Measurements from ENCODE around the gene RPLP2.

The RPLP2 gene

DNA sequence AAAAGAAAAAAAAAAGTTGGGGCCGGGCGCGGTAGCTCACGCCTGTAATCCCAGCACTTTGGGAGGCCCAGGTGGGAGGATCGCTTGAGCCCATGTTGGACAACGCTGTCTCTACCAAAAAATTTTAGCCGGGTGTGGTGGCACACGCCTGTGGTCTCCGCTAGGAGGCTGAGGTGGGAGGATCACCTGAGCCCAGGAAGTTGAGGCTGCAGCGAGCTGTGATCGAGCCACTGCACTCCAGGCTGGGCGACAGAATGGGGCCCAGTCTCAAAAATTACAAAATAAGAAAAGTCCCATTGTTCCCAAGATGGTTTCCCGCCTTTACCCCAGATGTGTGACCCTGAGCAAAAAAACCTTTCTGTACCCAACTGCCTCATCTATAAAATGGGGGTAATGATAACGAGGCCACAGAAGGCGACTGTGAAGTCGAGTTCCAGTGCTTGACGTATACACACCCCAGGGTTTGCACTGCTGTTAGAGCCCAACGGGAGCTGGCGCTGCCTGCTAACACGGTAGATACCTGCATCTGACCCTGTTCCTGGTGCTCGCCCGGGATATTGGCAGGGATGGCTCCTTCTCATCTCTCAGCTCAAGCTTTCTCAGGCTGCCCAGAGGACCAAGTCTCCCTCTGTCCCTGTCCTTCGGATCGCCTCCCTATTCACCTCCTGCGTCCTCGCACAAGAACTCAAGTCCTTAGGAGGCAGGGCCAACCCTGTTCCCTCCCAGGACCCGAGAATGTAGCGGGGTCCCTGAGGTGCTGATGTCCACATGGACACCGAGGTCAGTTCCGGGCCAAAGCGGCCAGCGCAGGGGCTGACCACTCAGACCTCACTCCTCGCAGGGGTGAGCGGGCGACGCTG, 1.1 kb upstream of the RPLP2 start:
- DNase-seq = no peak

DNA sequence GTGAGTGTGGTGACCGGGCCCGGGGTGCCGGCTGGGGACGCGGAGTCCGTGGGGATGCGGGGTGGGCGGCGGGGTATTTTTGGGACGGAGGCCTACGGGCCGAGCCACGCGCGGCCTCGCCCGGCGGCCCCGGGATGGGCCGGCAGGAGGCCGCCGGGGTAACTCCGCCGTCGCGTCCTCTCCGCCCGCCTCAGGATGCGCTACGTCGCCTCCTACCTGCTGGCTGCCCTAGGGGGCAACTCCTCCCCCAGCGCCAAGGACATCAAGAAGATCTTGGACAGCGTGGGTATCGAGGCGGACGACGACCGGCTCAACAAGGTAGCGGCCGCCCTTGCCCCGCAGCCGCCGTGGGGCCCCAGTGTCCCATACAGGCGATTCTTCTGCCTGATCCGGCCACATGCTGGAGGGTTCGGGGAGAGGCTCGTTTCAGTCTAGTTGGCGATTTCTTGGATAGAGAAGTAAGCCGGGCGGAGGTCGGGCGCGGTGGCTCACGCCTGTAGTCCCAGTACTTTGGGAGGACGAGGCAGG, 337 bp downstream of the RPLP2 start:
- no peak for DNase-seq

DNA sequence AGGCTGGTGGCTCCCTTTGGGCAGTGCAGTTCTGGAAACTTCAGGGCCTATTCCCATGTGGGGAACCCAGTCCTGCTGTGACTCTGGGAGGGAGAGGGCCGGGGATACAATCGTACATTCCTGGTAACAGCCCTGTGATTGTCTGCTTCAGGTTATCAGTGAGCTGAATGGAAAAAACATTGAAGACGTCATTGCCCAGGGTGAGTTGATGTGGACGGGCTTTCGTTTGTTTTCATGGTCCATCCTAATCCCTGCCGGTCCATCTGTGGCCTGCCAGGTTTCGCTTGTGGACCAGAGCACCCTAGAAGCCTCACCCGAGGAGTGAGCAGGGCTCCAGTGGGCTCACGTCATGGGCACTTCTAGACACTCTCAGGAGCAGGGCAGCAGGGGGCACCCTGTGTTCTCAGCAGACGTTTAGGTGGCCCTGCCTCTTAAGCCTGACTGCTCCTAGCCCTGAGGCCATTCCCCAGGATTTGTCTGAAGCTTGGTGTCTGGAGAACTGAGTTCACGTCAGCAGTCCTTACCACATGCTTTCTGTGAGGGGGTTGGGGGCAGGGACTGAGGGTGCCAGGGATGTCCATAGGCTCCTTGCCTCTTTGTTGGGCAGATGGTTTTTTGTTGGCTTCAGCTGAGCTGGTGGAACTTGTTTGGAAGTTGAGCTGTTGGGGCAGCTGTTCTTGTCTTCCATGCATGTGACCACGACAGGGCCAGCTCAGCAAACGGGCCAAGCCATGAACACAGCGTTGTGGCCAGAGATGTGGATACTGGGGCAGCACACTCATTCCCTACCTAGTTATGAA, 1.9 kb downstream of the RPLP2 start:
- no peak for DNase-seq

DNA sequence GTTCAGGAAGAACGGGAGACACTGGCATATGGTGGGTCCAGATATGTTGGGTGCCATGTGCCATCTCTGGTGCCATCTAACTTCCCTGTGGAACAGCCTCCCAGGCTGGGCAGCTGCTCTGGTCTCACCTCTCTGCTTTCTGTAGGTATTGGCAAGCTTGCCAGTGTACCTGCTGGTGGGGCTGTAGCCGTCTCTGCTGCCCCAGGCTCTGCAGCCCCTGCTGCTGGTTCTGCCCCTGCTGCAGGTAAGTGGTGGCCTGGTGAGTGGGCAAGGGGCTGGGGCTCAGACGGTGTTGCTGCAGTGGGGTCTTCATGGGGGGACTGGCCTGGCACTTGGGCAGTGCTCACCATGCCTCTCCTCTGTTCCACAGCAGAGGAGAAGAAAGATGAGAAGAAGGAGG, 2.6 kb downstream of the RPLP2 start:
- no peak for DNase-seq

DNA sequence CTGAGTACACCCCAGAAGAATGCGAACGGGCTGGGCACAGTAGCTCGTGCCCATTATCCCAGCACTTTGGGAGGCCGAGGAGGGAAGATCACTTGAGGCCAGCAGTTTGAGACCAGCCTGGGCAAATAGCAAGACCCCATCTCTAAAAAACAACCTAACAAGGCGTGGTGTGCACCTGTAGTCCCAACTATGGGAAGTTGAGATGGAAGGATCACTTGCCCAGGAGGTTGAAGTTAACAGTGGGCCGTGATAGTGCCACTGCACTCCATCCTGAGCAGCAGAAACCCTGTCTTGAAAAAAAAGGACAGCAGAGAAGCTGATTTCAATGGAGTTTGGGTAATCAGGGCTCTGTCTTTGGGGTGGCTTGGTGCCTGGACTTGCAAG, 3.3 kb downstream of the RPLP2 start:
- no peak for DNase-seq

DNA sequence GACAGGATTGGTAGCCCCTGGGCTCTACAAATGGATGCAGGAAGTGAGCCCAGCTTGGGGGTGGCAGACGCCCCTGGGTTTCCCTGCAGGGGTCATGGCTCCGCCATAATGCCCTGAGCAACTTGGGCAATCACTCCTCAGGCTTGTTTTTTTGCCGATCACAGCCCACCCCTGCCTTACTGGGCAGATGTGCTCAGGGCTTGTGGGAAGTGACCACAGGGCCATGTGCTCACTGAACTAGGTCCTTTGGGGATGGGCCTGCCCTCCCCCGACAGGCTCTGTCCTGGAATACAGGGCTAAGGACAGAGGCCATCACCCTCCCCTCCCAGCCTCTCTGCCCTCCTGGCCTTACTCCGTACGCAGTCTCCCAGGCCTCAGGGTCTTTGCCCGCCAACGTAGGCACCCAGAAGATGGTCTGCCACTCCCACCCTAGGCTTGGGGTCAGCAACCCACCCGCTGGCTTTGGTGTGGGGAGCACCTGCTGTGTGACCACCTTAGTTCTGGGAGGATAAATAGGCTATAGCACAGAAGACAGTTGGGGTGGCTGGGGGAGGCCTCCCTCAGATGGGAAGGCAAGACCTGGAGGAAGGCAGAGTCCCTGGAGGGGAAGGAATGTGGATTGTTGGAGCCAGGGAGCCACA, 3.8 kb downstream of the RPLP2 start:
- no peak for DNase-seq

DNA sequence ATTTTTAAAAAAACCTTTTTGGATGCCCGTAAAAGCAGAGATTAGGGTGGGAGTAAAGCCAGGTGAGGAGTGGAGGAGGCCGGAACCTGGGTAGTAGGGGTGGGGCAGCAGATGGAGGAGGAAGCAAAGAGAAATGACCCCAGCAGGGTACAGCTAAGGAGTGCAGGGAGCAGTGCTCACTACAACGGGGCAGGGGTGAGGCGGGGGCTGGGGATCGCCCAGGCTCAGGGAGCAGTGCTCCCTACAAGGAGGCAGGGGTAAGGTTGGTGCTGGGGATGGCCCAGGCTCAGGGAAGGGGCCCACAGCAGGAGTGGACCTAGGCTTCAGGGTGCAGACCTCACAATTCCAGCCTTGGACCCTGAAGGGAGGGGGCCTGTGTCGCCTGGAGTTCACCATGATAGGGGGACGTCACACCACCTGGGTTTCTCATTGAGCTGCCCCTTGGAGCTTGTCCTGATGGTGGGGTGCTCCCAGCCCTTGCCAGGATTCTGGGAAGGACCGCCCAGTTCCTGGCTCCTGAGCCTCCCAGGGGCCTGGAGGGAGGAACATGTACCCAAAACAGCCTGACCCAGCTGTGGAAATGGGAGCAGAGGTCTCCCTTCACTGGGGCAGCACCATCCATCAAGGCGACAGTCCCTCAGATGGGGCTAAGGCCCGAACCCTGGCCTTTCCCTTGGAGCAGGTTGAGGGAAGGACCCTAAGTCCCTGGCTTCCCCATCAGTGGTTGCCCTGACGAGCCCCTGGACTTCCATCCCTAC, 6.1 kb downstream of the RPLP2 start:
- DNase-seq = no peak

DNA sequence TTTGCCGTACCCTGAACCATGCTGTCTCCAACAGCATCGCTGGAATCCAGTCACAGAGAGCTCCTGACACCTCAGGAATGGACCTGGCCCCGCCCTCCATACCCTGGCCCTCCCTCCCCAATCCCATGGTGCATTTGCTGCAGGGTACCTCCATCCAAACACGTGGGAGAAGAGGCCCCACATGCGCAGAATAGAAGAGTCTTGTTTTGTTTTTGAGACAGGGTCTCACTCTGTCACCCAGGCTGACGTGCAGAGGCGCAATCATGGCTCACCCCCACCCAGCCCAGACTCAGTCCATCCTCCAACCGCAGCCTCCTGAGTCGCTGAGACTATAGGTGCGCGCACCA, 6.6 kb downstream of the RPLP2 start:
- no peak for DNase-seq

DNA sequence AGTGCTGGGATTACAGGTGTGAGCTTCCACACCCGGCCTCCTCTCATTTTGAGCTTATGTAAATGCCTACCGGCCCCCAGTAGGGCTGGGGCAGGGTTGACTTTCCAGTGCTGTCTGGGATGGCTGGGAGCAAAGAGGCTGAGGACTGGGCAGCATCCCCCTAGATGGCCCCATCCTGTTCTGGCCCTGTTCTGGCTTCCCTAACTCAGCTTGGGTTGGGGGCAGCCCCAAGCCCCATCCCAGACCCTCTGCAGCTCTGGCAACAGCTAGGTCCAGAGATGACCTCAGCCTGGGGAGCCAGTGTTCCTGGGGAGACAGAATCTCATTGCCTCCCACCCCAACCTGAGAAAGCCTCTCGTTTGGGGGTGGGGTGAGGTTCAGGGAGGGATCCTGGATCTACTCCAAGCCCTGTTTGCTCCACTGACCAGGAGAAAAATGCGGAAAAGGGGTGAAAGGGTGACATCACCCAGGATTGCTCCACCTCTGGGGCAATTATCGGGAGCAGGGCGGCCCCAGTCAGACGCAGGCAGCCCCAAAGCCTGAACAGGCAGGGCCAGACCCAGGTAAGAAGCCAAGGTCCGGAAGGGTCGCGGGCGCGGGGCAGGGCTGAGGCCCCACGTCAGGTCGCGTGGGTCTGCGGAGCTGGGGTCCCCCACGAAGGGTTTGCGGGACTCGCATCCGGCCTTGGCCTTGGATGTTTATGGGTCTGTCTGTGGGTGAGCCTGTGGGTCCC, 8.8 kb downstream of the RPLP2 start, which contains the start of gene PNPLA2:
Gene PNPLA2, plus strand, starts transcription at position 519 of the 733 bp plus-strand sequence. CDS start 805 bp downstream, outside the sequence.
- peak; percentile 69 for DNase-seq

DNA sequence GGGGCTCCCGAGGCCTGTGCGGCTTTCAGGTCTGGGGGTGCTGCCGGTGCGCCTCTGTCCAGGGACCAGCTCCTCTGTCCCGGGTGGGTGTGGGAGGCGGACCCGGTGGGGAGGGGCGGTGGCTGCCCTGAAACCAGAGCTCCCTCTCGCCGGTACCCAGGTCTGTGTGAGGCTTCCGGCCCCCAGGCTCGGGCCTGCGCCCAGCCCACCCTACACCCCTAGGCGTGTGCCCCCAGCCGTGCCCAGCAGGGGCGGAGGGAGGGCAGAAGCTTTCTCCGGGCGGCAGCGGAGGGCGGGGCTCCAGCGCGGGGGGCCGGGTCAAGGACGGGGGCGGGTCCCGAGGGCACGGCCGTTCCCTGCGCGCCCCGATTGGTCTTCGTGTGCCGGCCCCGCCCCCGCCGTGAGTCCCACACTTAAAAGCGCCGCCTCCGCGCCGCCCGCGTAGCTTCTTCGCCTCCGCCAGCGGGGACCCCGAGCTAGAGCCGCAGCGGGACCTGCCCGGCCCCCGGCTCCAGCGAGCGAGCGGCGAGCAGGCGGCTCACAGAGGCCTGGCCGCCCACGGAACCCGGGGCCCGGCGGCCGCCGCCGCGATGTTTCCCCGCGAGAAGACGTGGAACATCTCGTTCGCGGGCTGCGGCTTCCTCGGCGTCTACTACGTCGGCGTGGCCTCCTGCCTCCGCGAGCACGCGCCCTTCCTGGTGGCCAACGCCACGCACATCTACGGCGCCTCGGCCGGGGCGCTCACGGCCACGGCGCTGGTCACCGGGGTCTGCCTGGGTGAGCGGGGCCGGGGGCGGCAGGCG, 9.6 kb downstream of the RPLP2 start:
- DNase-seq = peak; percentile 81

DNA sequence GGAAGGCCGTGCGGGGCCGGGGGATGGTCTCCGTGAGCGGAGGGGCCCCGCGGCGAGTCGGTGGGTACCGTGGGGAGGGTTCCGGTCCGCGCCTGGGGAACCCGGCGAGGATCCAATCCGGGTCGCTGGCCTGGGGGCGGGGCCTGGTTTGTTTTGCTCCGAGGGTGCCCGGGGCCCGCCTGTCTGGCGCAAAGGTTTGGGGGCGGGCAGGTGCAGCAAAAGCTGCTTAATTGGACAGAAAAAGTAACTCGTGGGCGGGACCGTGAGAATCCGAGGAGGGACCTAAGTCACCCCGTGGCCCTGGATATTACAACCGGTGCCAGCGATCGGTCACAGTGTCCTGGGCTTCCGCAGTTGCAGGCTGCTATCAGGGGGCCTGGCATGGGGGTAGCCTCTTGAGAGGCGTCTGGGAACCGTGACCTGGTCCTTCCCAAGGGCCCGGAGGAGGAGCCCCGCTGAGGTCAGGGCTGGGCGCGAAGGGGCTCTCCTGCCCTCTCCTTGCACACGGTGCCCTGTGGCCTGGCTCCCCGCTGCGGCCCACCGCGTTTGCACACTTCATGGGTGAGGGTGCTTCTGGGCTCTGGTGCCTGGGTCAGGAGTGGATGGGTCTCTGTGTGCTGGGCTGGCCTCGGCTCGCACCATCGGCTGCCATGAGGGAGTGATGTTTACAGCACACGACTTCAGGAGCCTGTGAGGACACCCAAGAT, 10.3 kb downstream of the RPLP2 start:
- DNase-seq = peak; percentile 57

DNA sequence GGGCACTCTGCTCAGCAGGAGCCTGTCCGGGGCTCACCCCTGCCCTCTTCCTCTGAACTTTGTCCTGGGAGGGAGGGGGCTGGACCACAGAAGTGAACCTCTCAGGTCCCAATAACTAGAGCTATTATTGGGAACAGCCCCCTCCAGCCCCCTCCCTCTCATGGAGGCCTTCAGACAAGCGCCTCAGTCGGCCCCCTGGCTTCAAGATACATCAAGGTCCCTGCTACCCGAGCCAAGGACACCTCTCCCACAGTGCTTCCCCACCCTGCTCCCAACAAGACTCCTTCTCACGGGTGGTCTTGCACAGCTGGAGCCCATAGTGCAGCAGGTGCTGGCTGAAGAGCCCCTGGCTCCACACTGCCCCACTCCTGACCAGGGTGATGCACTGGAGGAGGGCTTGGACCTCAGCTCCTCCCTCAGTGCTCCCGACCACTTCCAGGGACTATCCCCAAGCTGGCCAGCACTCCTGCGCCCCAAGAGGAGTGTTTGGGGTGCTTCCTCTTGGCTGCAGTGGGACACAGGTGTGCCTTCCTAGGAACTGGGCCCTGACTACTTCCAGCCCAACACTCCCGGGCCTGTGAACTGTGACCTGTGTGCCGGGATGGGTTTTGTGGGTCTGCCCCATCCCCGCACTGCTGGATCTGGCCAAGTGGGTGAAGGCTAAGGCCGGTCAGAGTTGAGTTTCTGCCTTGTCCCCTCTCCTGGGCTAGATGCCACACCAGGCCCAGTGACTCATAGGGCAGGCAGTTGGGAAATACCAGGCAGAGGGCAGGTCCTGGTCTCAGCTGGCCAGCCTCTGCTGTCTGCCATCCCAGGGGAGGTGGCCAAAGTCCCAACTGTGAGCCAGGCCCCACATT, 11.1 kb downstream of the RPLP2 start:
- DNase-seq = no peak

DNA sequence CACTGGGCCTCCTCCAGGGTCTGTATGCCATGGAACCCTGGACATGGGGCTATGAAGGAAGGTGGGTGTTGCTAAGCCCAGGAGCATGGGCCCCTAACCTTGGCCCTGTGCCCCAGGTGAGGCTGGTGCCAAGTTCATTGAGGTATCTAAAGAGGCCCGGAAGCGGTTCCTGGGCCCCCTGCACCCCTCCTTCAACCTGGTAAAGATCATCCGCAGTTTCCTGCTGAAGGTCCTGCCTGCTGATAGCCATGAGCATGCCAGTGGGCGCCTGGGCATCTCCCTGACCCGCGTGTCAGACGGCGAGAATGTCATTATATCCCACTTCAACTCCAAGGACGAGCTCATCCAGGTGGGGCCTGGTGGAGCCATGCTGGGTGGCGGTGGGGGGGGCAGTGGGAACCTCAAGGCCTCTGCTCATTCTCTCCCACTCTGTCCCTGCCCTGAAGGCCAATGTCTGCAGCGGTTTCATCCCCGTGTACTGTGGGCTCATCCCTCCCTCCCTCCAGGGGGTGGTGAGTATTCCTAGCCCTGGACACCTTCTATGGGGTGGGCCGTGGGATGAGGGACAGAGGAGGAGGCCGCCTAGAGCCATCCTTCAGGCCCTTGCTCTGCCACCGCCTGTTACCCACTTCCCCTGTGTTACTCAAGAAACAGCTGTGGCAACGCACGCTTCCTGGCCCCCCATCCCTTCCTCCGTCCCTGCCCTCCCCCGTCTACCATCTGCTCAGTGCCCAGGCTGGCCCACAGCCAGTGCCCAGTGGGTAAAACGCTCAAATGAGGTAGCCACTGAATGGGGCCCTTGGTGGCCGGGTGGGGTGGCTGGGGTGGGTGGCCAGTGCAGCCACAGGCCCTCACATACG, 12.0 kb downstream of the RPLP2 start:
- DNase-seq = no peak

DNA sequence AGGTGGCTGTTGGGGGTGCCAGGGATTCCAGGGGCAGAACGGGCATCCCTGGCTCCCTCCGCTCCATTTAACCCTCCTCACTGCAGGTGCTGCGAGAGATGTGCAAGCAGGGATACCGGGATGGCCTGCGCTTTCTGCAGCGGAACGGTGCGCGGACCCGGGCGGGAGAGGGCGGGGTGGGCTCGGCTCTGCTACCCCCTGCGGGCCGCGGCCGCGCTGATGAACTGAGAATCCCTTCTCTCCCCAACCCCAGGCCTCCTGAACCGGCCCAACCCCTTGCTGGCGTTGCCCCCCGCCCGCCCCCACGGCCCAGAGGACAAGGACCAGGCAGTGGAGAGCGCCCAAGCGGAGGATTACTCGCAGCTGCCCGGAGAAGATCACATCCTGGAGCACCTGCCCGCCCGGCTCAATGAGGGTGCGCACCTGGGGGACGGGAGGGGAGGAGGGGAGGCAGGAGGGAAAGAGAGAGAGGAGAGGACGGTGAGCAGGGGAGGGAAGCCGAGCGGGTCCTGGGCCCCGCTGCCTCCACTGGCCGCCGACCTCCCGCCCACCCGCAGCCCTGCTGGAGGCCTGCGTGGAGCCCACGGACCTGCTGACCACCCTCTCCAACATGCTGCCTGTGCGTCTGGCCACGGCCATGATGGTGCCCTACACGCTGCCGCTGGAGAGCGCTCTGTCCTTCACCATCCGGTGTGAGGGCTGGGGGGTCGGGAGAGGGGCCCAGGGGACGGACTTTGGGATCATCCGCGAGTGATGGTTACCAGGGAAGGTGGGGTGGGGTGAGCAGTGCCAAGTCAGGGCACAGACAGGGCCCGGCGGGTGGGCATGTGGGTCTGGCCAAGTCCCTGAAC, 13.9 kb downstream of the RPLP2 start:
- no peak for DNase-seq

DNA sequence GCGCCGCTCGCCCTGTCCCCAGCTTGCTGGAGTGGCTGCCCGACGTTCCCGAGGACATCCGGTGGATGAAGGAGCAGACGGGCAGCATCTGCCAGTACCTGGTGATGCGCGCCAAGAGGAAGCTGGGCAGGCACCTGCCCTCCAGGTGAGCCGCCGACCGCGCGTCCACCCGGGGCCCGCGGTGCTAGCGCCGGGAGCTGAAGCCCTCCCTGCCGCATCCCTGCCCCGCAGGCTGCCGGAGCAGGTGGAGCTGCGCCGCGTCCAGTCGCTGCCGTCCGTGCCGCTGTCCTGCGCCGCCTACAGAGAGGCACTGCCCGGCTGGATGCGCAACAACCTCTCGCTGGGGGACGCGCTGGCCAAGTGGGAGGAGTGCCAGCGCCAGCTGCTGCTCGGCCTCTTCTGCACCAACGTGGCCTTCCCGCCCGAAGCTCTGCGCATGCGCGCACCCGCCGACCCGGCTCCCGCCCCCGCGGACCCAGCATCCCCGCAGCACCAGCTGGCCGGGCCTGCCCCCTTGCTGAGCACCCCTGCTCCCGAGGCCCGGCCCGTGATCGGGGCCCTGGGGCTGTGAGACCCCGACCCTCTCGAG, 14.6 kb downstream of the RPLP2 start:
- peak; percentile 59 for DNase-seq

DNA sequence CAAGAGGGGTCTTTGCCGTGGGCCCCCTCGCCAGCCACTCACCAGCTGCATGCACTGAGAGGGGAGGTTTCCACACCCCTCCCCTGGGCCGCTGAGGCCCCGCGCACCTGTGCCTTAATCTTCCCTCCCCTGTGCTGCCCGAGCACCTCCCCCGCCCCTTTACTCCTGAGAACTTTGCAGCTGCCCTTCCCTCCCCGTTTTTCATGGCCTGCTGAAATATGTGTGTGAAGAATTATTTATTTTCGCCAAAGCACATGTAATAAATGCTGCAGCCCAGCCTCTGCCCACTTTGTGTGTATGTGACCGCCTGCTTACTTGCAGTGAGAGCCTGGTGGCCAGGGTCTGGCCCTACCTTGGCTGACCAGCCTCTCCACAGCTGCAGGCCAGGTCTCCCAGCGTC, 15.2 kb downstream of the RPLP2 start:
- DNase-seq = no peak
